ENCODE measurements around the gene C2orf42.
"Not testable (repeated sequence)": the region's sequence is repeated elsewhere in the genome, so short reads cannot be mapped to it uniquely, and the experiment has no call there.

C2orf42 gene

GRCh38 chr2:70132244-70133126 lies 58.3 kb downstream of the C2orf42 start:
- peak; percentile 68 for DNase-seq

GRCh38 chr2:70131344-70132143 lies 59.3 kb downstream of the C2orf42 start:
- DNase-seq, result not testable (repeated sequence)

DNA sequence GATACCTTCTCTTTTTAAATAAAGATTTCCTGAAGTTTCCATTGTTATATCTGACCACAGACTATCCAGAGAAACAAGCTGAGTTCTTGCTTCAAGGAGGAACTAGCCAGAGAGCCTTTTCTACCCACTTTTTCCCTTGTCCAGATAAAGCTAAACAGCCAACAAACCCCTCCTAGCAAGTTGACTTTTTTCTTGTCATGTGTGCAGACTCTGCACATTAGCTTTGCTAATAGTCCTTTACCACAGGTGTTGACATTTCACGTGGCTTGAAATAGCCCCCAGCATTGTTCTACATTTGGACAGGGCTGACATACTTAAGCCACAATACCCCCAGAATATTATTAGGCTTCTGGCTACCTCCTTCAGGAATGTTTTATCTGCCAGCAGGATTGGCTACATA lies 62.8 kb downstream of the C2orf42 start:
- no peak for DNase-seq

DNA sequence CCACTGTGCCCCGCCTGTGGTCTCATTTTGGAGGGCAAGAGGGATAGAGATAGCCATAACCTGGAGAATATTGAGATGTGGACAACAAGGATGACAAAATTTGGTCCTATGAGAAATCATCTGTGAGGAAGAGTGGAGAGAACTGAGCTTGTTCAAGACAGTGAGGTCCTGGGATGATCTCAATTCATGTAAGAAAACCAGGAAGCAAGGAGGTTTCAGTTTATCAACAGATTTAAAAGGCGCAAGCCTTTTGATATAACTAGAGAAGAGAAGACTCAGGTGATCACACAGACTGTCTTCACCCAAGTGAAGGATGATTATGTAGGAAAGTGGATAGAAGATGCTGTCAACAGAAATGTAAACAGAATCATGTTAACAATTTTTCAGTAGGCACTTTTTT lies 64.4 kb downstream of the C2orf42 start:
- no peak for DNase-seq

DNA sequence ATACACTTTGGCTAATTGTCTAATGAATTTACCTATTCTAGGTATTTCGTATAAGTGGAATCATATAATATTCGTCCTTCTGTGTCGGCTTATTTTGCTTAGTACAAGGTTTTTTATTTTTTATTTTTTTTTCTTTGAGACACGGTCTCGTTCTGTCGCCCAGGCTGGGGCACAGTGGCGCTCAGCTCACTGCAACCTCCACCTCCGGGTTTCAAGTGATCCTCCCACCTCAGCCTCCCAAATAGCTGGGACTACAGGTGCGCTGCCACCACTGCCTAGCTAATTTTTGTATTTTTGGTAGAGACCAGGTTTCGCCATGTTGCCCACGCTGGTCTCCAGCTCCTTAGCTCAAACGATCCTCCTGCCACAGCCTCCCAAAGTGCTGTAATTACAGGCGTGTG lies 65.3 kb downstream of the C2orf42 start:
- DNase-seq, result no peak

DNA sequence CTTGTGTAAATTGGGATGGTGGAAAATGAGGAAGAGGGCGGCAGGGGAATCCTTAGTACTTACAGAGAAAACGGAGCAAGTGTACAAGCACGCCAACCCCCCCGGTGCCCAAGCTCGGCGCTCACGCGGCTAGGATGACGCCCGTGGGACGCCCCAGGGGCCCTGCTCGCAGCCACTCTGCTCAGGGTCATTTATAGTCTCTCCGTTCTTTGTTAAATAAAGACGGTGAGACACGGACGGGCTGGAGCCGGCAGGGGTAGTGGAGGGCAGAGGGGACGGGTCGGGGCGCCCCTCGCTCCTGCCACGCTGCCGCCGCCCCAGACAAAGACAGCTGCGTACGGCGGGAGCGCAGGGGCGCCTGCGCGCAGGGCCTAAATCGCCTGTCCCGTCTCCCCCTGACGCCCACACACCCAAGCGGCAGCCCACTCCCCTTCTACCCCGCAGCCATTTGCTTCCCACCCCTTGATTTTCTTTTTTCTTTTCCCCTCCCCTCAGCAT lies 65.8 kb downstream of the C2orf42 start:
- peak; percentile 97 for DNase-seq

GRCh38 chr2:70123829-70124116 lies 67.0 kb downstream of the C2orf42 start:
- no peak for DNase-seq

DNA sequence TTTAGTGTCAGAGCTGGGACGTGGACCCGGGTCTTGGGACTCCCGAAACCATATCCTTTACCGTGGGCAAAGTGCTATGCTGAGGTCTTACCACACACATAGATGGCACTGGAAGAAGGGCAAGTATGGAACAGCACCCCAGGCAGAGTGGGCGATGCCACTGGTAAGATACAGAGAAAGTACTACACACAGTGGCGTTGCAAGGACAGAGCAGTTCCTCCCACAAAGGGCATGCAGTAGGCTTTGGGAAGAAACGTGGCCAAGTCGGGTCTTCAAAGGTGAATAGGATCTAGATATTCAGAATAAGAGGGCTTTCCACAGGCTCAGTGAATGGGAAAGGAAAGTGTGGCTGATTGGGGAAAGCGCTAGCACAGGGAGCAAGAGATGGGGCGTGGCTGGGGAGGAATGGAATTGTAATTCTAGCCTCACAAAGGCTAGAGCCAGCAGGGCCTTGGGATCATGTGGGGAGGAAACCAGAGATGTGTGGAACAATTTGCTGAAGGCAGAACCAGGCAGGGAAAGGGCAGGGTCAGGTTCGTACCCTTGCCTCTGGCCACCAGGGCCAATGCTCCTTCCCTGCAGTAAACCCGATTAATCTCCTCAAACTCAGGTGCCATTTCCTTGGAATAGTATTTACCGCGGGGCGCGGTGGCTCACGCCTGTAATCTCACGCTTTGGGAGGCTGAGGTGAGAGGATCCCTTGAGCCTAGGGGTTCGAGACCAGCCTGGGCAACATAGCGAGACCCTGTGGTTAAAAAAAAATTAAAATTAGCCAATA lies 67.6 kb downstream of the C2orf42 start:
- peak; percentile 78 for DNase-seq

- DNase-seq, result no peak
Observed at GRCh38 chr2:70122470-70122869, 68.3 kb downstream of the C2orf42 start.

GRCh38 chr2:70121627-70122372 lies 69.0 kb downstream of the C2orf42 start:
- DNase-seq, result no peak

- peak; percentile 39 for DNase-seq
Observed at GRCh38 chr2:70118798-70119454, 71.9 kb downstream of the C2orf42 start.

- peak; percentile 41 for DNase-seq
Observed at GRCh38 chr2:70116936-70117552, 73.8 kb downstream of the C2orf42 start.

DNA sequence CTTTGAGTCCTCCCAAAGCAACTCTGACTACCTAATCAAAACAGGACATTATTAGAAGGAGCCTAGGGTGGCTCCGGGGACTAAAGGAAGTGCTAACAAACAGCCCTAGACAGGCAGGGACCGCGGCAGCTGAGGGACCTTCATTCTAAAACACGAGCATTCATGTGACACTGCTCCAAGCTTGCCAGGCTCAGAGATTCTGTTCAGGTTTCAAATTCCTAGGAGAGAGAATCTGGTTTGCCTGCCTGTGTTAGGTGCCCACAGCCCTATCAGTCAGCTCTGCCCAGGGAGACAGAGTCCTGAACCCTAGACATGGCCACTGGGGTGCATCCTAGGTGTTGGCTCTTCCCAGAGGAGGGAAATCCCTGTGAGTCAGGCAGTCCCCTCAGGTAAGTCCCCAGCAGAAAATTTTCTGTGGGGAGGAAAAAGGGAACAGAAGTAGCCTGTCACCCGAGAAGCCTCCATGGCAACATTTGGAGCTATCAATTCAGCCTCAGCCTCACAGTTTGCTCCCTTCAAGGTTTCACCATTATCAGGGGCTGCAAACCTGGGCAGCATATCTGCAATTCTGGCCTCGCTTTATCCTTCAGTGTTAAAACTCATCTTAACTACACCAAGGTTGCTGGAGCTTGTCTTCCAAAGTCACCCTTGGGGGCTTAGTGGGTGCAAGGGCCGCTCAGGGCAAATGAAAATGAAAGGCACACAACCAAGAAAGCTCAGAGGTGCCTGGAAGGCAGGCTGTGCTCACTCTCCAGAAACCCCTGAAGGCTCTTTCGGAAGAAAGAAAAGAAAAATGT lies 75.0 kb downstream of the C2orf42 start:
- peak; percentile 43 for DNase-seq

GRCh38 chr2:70113359-70114070 lies 77.3 kb downstream of the C2orf42 start:
- DNase-seq, result no peak

GRCh38 chr2:70111752-70112591 lies 78.8 kb downstream of the C2orf42 start:
- peak; percentile 32 for DNase-seq

GRCh38 chr2:70110397-70110796 lies 80.4 kb downstream of the C2orf42 start:
- not testable (repeated sequence) for DNase-seq

- DNase-seq, result not testable (repeated sequence)
Observed at GRCh38 chr2:70106138-70106537, 84.7 kb downstream of the C2orf42 start.
